Activated effector memory CD4-positive, alpha-beta T cell treated with anti-CD3 and anti-CD28 coated beads, Interleukin-2, amount 50 U/mL, for 16 hours (primary cell): Measurements from ENCODE around the gene CPB2.

Experiments
- DNase-seq: peaks from one replicate; pipeline ENCODE4 v3.0.0-alpha.2; 2020

The CPB2 gene

DNA sequence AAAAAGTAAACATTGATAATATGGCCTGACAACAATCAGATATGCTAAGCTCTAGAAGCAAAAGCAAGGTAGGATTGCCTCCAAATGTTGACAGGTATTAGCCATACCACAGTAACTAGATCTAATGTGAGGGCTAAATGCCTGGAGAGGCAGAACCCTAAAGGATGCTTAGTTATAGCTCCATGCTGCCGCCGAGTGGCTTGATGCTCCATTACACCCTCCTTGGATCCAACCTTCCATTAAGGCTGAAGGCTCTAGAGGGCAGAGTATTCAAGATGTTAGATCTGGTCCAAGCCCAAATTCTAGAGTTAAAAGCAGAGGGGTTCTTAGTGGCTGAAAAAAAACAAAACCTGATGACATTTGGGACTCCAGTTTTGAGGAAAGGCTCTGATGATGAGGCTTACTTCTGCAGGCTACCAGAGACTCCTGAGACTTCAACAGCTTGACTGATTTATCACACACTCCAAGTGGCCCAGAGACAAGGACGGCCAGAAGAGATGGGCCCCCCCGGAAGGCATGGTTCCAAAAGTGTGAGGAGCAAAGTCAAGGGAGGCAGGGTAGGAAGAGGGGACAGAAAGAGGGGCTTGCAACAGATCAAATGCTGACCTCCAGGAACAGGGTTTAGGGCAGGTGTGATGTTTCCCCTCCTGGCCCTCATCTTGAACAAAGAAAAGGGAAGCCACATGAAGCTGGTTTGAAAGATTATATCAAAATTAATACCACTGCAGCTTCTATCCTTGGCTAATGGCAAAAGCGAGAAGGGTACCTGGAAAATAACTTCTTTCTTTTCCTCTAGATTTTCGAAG is 21.9 kb upstream of the CPB2 start:
- DNase-seq = peak; percentile 86

DNA sequence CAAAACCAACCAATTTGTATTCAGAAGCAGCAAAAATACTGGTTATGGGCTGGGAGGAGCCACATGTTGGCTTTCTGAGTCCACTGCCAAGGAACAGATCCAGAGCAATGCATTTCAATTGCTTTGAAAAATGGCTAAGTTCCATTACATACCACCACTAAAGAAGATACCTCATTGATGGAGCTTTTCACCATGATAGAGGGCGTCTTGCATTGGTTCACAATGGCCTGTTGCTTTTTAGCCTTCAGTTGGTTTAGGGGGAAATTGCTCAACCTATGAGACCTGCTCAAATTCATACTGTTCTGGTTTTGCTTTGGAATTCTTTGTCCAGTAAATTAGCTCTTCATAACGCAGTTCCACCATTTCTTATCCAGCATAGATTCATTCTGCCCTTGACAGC is 21.2 kb upstream of the CPB2 start:
- DNase-seq = no peak

DNA sequence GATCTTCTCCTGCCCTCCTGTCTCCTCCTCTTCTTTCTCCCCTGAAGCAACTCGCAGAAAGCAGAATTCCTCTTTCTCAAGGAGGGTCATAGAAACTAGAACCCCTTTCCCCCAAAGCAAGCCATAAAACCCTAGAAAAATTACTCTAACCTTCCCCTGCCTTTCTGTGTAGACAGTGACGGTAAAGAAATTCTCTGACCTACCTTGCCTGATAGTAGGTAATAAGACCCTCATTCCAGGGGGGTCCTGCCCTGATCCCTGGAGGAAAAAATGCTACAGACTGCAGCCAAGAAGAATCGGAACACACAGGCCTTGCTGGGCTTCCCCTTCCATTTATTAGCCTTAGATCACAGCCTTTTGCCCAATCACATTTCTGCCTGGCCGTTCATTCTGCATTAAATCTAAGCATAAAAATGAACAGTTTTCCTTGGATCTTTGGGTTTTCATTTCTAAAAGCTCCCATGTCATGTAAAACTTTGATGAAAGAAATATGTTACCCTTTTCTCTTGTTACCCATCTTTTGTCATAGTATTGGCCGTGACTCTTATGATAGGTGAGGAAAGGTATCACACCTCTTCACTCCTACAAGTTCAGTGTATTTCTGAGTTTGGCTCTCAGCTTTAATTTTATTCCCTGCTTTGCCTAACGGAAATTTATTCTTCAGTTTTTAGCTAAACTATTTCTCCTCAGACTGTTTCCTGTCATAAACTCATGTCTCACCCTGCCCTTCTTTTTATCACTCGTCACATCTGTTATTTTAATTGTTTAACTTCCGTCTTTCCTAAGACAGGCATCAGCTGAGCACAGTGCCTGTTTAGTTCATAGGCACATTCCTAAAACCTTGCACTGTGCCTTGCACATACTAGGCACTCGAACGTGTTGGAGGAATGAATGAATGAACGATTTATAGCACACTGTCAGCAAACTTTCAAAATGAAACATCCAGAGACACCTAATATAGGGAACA is 20.4 kb upstream of the CPB2 start:
- no peak for DNase-seq

GRCh38 chr13:46124531-46124966 is 19.7 kb upstream of the CPB2 start:
- DNase-seq = peak; percentile 64

- DNase-seq = no peak
Measured at GRCh38 chr13:46122304-46122703, 17.5 kb upstream of the CPB2 start.

DNA sequence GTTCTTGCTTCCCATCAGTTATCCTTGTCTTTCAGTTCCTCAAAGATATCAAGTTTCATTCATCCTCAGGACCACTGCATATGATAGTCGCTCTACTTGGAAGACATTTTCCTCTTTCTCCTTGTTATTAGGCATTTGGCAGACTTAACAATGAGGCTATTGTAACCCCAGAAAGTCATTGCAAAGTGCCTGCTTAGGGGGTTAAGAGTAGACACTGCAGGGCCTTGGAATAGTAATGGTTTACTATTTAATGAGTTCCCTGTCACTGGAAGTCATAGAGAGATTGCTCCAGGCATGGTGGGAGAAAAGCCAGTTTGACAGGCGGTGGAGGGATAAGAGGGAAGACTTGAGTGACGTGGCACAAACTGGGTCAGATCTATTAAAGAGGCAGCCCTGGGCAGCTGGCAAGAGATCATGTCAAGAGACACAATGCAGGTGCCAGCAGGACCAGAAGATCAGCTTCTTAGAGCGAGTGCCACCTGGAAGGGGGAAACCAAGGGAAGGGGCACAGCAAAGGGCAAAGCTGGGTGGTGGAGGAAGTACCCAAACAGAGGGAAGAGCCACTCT is 16.8 kb upstream of the CPB2 start:
- DNase-seq = no peak

DNA sequence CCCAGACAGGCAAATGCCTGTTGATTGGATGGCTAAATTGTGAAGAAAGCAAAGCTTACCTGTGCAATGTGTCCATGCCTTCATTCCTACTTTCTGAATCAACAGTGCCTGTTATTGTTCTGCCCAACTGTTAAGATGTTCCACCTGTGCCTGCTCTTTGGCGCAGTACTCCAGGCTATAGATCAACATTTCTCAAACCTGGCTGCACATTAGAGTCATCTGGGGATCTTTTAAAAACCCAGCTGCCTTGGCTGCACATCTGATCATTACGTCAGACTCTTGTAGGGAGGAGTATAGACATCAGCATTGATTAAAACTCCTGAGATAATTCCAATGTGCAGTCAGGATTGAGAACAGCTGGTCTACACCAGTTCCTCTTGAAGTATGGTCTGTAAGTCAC is 16.2 kb upstream of the CPB2 start:
- DNase-seq = no peak

- DNase-seq = no peak
Measured at GRCh38 chr13:46119883-46120614, 15.2 kb upstream of the CPB2 start.

DNA sequence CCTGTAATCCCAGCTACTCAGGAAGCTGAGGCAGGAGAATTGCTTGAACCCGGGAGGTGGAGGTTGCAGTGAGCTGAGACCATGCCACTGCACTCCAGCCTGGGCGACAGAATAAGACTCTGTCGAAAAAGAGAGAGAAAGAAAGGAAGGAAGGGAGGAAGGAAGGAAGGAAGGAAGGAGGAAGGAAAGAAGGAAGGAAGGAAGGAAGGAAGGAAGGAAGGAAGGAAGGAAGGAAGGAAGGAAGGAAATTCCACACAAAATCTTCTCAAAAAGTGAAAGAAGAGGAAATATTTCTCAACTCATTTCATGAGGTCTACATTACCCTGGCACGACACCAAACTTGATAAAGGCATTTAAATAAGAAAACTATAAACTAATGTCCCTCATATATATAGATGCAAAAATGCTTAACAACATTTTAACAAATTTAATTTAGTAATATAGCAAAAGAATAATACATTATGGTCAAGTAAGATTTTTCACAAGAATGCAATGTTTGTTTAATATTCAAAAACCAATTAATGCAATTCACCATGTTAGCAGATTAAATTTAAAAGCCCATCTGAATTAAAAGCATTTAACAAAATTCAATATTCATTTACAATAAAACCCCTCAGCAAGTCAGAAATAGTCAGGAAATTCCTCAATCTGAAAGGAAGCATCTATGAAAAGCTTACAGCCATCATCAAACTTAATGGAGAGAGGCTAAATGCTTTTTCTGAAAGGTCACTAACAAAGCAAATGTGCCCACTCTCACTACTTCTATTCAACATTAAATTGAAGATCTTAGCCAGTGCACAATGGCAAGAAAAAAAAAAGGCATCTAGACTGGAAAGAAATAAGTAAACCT is 12.0 kb upstream of the CPB2 start:
- no peak for DNase-seq

GRCh38 chr13:46114613-46115012 is 9.8 kb upstream of the CPB2 start:
- DNase-seq = no peak

DNA sequence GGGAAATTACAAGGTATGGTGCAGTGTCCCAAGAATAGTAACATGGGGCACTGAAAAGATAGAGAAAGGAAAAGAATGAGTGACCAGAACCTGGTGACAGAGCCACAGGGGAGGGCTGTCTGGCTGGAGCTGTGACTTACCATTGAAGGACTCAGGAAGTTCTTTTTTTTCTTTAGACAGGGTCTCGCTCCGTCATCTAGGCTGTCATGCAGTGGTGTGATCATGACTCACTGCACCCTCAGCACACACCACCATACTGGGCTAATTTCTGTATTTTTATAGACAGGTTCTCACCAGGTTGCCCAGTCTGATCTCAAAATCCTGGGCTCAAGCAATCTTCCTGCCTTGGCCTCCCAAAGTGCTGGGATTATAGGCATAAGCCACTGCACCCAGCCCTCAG is 8.8 kb upstream of the CPB2 start:
- DNase-seq = no peak

DNA sequence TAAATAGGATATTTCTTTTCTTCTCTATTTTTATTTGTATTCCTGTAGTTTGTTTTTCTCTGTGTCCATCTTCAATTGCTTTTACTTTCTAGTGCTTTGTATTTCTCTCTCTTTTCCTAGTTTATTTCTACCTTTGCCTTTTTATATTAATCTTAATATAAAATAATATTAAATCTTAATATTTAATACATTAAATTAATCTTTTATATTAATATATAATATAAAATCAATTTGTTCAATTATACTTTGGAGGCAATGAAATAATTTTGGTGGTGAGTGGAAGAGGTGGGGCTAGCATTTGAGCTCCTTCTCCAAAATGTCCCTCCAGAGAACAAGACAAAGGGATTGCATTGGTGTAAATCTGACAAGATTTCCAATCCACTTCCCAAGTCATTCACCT is 6.3 kb upstream of the CPB2 start:
- DNase-seq = no peak

DNA sequence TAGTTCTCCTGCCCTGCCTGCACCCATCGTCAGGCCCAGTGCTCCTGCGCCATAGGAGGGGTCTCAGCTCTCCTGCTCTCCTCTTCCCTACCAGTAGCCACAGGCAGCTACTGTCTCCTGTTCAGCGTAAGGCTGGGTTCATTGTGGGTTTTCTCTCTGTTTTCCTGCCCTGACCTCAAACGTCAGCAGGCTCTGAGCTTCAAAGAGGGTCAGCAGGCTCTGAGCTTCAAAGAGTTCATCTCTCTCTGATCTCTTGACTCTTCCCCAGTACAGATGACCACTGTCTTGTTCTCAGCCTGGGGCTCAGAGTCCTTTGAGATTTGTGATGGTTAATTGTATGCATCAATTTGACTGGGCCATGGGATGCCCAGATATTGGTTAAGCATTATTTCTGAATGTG is 4.6 kb upstream of the CPB2 start:
- DNase-seq = no peak

DNA sequence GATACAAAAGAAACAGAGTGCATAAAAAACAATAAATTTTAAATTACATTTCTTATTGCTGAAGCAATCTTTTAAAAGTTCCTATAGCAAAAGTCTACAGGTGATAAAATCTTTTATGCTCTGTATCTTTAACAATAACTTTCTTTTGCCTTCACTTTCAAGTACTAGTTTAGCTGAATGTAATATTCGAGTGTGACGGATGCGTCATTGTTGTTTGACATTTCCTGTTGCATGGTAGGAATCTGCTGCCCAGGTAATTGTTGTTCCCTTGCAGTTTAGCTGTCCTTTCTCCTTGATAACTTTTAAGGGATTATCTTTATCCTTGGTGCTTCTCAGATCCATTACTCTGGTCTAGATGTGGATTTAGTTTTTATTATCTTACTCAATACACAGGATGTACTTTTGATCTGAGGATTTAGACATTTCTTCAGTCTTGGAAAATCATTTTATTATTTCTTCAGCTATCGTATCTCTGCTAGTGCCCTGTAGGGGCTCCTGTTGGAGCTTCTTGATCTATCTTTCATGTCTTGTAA is 2.1 kb upstream of the CPB2 start:
- DNase-seq = no peak

GRCh38 chr13:46103037-46103436 is 1.8 kb downstream of the CPB2 start:
- no peak for DNase-seq

DNA sequence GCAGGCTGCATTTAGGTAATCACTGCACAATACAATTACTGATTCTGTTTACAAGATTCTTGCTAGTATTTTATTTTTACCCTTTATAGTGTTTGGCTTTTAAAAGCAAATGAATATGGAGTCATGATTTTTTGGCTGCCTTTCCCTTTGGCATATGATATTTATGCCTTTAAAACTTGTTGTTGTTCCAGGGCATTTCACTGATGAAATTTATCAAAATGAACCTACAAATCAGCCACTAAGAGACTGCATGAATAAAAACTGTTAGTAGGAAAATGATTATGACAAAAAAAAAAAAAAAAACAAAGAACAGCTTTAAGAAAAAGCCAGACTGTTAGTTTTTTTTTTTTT is 2.6 kb downstream of the CPB2 start:
- no peak for DNase-seq

GRCh38 chr13:46101484-46102254 is 3.2 kb downstream of the CPB2 start:
- no peak for DNase-seq

DNA sequence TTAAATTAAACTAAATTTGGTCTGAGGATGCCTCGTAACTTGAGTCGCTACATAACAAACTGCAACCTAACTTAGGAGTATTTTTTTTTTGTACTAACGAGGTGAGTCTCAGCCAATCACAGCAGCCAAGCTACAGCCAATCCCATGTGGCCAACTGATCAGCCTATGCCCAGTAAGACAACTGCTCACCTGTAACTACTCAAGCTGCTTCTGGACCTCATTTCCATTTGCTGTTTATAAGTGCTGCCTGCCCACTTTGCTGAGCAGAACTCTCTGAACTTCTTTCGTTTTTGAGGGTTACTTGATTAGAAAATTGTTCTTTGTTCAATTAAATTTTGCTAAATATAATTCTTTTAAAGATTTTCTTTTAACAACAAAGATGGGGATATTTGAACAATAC is 3.8 kb downstream of the CPB2 start:
- DNase-seq = no peak

DNA sequence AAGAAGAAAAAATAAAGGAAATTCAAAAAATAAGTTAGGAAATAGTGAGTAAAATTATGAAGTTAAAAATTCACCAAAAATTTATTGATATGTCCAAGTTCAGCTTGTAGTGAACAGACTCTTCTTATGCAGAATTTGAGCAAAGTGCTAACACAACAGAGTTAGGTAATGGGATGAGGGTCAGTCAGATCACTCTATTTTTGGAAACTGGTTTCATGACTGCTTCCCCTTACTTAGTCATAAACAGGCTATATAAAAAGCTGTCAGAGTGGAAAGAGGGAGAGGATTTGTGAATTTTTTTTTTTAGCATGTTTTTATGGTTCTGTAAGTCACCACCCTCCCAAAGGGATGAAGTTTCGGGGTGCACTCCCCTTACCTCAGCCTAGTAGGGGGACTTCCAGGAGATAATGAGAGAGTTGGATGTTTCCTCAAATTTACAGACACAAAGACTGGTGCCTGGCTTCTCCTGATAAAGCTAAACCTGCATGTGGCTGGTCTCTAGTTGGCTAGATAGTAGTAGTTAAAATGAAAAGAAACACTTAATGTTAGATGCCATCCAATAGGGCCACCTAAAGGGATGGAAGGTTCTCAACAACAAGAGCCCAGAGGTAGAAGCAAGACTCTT is 4.5 kb downstream of the CPB2 start:
- no peak for DNase-seq

GRCh38 chr13:46097663-46098062 is 7.2 kb downstream of the CPB2 start:
- no peak for DNase-seq

DNA sequence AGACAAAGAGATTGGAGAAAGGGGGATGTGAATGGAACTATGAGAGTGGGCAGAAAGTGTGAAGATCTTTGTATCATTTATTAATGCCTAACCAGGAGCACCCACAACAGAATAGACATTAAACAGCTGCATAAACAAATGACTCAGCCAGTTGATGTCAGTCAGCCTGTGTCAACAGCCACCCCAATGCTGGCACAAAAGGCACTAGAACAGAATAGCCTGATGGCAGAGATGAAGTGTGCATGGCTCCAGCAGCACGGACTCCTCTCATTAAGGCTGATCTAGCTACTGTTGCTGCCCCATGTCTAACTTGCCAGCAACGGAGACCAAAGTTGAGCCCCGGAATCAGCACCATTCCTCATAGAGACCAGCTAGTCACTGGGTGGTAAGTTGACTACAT is 7.8 kb downstream of the CPB2 start:
- DNase-seq = no peak
